OCI-LY3 (cell line): ENCODE results near the gene GOSR2.

Source experiments
- H2AFZ ChIP-seq: fragments of 200-600, 300-600 bp; shearing (Covaris generic); 2 replicates; pipeline ENCODE4 v1.6.0; 2014; ENCODE audit warnings: antibody characterized with exemption, low read depth, low read length
- H3K27ac ChIP-seq: fragments of 200-600, 300-600 bp; sonication (generic); 2 replicates; pipeline ENCODE4 v1.5.1; 2014; ENCODE audit warnings: mild to moderate bottlenecking, low read length, moderate library complexity, mixed read lengths
- H3K27me3 ChIP-seq: fragments of 200-600, 300-600 bp; sonication (generic); 2 replicates; pipeline ENCODE4 v1.6.1; 2014; ENCODE audit warnings: low read depth, low read length, mixed read lengths
- H3K36me3 ChIP-seq: fragments of 200-600, 300-600 bp; sonication (generic); replicated peaks from 2 replicates; pipeline ENCODE3; 2014; ENCODE audit warnings: low read depth, low read length, mixed read lengths
- H3K4me1 ChIP-seq: fragments of 300-600, 200-600 bp; sonication (generic); 2 replicates; pipeline ENCODE4 v1.6.1; 2014; ENCODE audit warnings: low read length, mixed read lengths
- H3K4me2 ChIP-seq: fragments of 200-600, 300-600 bp; sonication (generic); 2 replicates; pipeline ENCODE4 v1.6.1; 2014; ENCODE audit warnings: low read length, mixed read lengths
- H3K4me3 ChIP-seq: fragments of 300-600, 200-600 bp; sonication (generic); 2 replicates; pipeline ENCODE4 v1.5.1; 2014; ENCODE audit warnings: antibody characterized with exemption, mild to moderate bottlenecking, low read length, moderate library complexity
- H3K79me2 ChIP-seq: fragments of 300-600, 200-600 bp; shearing (Covaris generic); 2 replicates; pipeline ENCODE4 v1.6.1; 2014; ENCODE audit warnings: mild to moderate bottlenecking, low read length, mixed read lengths
- H3K9ac ChIP-seq: fragments of 300-600, 200-600 bp; shearing (Covaris generic); 2 replicates; pipeline ENCODE4 v1.6.0; 2014; ENCODE audit warnings: mild to moderate bottlenecking, low read length, moderate library complexity
- H3K9me3 ChIP-seq: fragments of 200-600, 300-600 bp; shearing (Covaris generic); 2 replicates; pipeline ENCODE4 v1.6.1; 2014; ENCODE audit warnings: low read length, mixed read lengths; ENCODE audit not compliant: insufficient read depth
- H4K20me1 ChIP-seq: fragments of 200-600, 300-600 bp; sonication (generic); 2 replicates; pipeline ENCODE4 v1.6.1; 2016; ENCODE audit warnings: low read length, mixed read lengths; ENCODE audit not compliant: insufficient read depth
- CTCF ChIP-seq: fragments of 200-600, 300-600 bp; sonication (generic); IDR thresholded peaks from 2 replicates; pipeline ENCODE4 v1.5.1; 2014; ENCODE audit warnings: antibody characterized with exemption, low read length, low read depth
- EZH2phosphoT487 ChIP-seq: fragments of 200-600 bp; shearing (Covaris generic); IDR thresholded peaks from 2 replicates; pipeline ENCODE4 v1.6.1; 2018; ENCODE audit warnings: antibody characterized with exemption, mixed run types, low read depth

The GOSR2 gene

GRCh38 chr17:46911311-46911710 is 11.6 kb upstream of the GOSR2 start:
- no peak overlapping the region for H2AFZ ChIP-seq
- H3K9me3 ChIP-seq = no peaks in the 10 kb centered on the region
- H3K36me3 ChIP-seq = no peaks in the 10 kb centered on the region
- H3K4me2 ChIP-seq = no peak overlapping the region
- no peaks in the 10 kb centered on the region for H3K79me2 ChIP-seq
- H4K20me1 ChIP-seq = no peaks in the 10 kb centered on the region
- no peak overlapping the region for H3K27ac ChIP-seq
- H3K4me3 ChIP-seq = no peak overlapping the region
- no peaks in the 10 kb centered on the region for H3K4me1 ChIP-seq
- peaks cover 5% of the 10 kb centered on the region; the same call in 1 of the 2 replicates for H3K27me3 ChIP-seq
- no peak for TF ChIP-seq CTCF
- TF ChIP-seq EZH2phosphoT487 = no peak
- no peak overlapping the region for H3K9ac ChIP-seq

GRCh38 chr17:46915596-46915995 is 7.4 kb upstream of the GOSR2 start:
- TF ChIP-seq EZH2phosphoT487 (no peak), CTCF (no peak)
- H3K4me1 ChIP-seq = no peaks in the 10 kb centered on the region
- H3K27ac ChIP-seq = no peak overlapping the region
- no peaks in the 10 kb centered on the region for H4K20me1 ChIP-seq
- no peaks in the 10 kb centered on the region for H3K36me3 ChIP-seq
- H3K79me2 ChIP-seq = no peaks in the 10 kb centered on the region
- no peak overlapping the region for H3K9ac ChIP-seq
- no peak overlapping the region for H3K4me3 ChIP-seq
- H3K9me3 ChIP-seq = no peaks in the 10 kb centered on the region
- no peak overlapping the region for H2AFZ ChIP-seq
- peaks cover 3% of the 10 kb centered on the region; the same call in 1 of the 2 replicates for H3K27me3 ChIP-seq
- no peak overlapping the region for H3K4me2 ChIP-seq

GRCh38 chr17:46916211-46916610 is 6.7 kb upstream of the GOSR2 start:
- Histone ChIP-seq H3K27ac (no peak overlapping the region), H3K27me3 (no peaks in the 10 kb centered on the region), H3K4me2 (no peak overlapping the region), H3K4me3 (no peak overlapping the region), H3K79me2 (no peaks in the 10 kb centered on the region), H3K4me1 (no peaks in the 10 kb centered on the region), H3K9me3 (no peaks in the 10 kb centered on the region), H4K20me1 (no peaks in the 10 kb centered on the region), H3K36me3 (no peaks in the 10 kb centered on the region), H2AFZ (no peak overlapping the region), H3K9ac (no peak overlapping the region)
- TF ChIP-seq CTCF (no peak), EZH2phosphoT487 (no peak)

GRCh38 chr17:46916623-46917022 is 6.3 kb upstream of the GOSR2 start:
- no peak overlapping the region for H3K4me2 ChIP-seq
- TF ChIP-seq CTCF = no peak
- no peak for TF ChIP-seq EZH2phosphoT487
- H3K79me2 ChIP-seq = no peaks in the 10 kb centered on the region
- H3K9me3 ChIP-seq = no peaks in the 10 kb centered on the region
- no peaks in the 10 kb centered on the region for H3K27me3 ChIP-seq
- H2AFZ ChIP-seq = no peak overlapping the region
- H3K4me1 ChIP-seq = no peaks in the 10 kb centered on the region
- no peak overlapping the region for H3K9ac ChIP-seq
- no peak overlapping the region for H3K4me3 ChIP-seq
- no peaks in the 10 kb centered on the region for H3K36me3 ChIP-seq
- no peak overlapping the region for H3K27ac ChIP-seq
- no peaks in the 10 kb centered on the region for H4K20me1 ChIP-seq
